ENCODE results near the gene CHCHD6.

Gene CHCHD6

DNA sequence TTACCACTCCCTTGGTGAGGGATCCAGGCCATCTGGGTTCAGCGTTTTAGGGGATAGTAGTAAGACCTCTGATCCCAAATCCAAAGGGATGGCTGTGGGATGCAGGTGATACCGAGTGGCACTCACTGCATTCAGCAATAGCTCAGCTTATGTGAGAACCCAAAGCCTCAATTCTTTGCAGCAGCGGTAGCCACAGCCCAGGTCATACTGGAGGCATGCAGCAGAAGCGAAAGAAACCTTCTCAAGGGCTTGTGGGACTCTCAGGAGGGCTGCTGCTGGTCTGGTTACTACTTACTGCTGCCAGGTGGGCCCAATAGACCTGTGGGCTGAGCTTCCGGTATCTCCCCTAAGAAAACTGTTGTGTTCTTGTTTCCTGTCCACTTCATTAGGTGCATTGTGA lies 38.0 kb downstream of the CHCHD6 start:
- no peak overlapping the region for H3K4me3 ChIP-seq (ENCODE audit: low read depth, low read length)

DNA sequence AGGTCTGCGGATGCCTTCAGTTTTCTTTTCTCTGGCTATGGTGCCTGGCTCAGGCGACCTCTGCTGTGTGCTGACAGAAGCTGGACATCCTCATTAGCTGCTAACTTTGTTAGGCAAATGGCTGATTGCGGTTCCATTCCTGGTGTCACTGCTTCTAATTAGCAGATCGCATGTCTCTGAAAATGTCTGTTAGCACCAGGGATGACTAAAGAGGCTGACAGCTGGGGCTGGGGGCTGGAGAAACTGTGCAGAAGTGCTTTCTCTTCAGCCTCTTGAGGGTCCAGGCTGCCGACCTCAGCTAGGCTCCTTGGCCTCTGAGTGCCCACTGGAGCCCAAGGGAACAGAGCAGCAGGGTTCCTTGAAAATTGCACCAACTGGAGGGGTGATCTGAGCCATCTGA lies 39.3 kb downstream of the CHCHD6 start:
- no peak overlapping the region for H3K4me3 ChIP-seq (ENCODE audit: low read depth, low read length)

DNA sequence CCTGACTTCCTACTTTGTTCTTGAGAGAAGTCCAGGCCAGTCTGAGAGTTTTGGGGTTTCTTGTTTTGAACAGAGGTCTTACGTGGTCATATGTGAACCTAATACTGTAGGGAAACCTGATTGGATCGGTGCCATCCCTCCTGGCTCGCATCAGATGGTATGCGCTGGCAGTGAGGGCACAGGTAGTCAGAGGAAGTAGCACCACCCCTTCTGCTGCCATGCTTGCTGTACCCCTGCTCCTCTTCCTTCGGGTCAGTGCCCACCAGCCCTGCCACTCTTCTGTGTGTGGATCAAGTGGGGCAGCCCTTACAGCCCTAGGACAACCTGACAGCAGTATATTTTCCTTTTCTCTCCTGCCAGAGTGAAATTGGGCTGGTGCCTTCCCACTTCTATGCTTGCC lies 39.7 kb downstream of the CHCHD6 start:
- no peak overlapping the region for H3K4me3 ChIP-seq (ENCODE audit: low read depth, low read length)

DNA sequence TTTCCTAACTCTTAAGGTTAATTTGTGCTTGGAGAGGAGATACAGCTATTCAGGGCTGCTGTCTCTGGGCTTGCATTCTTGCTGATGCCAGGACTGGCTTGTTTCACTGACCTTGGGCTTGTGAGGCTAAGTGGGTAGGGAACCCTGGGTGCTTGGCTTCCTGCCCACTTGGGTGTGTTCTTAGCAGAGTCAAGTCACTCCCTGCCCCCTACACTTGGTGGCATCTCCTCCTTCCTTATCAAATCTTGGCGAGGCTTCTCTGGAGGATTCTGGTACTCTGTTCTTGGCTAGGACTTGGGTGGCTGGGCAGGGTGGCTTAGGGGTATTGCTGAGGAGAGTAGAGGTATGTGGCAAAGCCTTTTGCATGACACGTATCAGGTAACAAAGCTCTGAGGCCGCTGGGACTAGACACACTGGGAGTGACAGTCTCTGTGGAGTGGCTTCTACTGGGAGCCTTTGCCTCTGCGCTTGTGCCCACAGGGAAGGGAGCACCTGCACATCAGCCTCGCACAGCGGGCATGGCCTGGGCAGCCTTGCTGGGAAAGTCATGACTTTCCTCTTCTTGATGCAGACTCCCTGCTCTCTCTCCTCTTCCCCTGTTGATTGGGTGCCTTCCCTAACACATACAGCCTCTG lies 41.8 kb downstream of the CHCHD6 start:
- H3K4me3 ChIP-seq (ENCODE audit: low read depth, low read length): no peak overlapping the region

DNA sequence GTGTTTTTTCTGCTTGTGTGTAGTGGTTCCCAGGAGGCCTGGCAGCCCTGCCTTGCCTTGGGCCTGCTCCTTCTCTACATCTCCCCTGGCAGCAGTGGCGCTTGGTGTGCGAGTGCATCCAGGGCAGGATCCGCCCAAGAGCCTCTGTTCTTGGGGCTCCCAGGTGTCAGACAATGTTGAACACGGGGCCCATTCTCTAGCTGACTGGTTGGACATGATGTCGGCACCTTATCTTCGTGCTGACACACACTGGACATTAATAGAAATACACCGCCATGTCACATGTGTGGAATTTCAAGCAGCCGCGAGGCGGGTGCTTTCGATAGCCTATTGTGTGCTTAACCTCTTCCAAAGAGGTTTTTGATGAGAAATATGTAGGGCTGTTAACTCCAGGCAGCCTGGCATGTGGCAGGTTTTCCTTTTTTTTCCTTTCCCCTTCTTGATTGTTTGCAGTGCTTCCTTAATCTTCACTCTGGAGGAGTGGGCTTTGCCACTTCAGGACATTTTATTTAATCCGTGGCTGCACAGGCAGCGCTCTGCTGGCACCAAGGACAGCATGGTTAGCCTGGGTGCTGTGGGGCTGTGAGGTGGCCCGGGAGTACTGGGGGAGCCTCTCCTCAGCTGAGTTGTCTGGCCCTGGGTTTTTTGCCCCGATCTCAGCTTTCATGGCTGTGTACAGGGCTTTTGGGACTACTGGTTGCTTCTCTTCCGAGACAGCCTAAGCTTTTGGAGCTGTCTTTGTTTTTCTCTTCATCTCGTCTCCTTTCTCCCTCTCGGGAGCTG lies 42.5 kb downstream of the CHCHD6 start:
- H3K4me3 ChIP-seq (ENCODE audit: low read depth, low read length): no peak overlapping the region

DNA sequence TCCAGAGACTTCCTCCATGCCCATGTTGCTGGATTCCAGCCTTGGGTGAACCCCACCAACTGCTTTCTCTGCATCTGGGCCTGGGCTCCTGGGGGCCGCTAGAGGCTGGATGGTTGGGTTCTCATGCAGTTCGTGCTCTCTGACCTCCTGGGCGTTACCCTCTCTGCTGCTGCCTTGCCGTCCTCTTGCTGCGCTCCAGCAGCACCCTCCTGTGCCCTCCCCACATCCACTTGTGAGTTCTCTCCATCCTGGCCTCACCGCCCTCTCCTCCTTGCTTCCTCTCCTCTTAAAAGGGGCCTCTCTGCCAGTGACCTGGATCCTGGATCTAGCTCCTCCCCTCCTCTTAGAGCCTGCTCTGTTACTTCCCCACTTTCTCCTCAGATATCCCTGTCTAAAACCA lies 43.7 kb downstream of the CHCHD6 start:
- H3K4me3 ChIP-seq (ENCODE audit: low read depth, low read length): no peak overlapping the region

DNA sequence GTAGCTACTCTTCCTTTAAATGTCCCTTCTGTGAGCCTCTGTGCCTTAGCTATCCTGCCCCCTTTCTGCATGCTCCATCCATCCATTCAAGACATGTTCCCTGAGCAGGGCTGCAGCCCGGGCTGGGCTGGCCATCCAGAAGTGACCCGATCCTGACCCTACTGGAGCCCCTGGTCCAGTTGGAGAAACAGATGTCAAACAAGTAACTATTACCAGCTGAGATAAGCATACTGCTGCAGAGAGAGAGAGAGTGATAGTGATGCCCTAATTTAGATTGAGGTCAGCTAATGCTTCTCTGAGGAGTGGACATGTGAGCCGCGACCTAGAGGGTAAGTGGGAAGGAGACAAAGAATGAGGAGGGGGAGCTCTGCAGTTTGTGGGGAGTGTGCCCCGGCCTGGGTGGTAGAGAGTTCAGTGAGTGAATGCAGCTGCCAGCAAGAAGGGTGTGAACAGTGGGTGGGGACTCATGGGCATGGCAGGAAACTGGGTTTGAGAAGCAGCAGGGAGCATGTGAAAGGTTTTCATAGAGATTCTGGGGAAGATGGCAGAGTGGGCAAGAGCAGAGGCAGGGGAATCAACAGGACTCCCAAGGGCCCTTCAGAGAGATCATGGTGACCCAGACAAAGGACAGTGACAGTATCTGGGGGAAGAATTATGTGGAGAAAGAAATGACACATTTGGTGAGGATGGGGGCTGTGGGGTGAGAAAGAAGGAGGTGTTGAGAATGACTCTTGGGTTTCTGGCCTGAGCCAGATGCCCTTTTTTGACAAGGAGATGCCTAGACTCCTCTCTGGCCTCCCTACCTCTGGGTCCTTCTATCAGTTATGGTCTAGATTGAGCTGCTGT lies 44.9 kb downstream of the CHCHD6 start:
- H3K4me3 ChIP-seq (ENCODE audit: low read depth, low read length): no peak overlapping the region

DNA sequence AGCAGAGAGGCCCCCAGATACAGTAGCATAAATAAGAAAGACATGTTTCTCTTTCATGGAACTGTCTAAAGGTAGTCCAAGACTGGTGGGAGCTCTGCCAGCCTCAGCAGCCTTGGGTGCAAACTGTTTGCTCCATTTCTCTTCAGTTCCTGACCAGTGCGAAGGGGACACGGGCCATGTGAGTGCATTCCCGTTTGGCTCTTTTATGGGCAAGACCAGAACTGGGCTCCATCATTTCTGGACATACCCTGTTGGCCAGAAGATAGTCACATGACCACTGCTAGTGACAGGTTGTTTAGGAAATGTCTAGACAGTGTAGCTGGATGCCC lies 45.5 kb downstream of the CHCHD6 start:
- H3K4me3 ChIP-seq (ENCODE audit: low read depth, low read length): no peak overlapping the region

DNA sequence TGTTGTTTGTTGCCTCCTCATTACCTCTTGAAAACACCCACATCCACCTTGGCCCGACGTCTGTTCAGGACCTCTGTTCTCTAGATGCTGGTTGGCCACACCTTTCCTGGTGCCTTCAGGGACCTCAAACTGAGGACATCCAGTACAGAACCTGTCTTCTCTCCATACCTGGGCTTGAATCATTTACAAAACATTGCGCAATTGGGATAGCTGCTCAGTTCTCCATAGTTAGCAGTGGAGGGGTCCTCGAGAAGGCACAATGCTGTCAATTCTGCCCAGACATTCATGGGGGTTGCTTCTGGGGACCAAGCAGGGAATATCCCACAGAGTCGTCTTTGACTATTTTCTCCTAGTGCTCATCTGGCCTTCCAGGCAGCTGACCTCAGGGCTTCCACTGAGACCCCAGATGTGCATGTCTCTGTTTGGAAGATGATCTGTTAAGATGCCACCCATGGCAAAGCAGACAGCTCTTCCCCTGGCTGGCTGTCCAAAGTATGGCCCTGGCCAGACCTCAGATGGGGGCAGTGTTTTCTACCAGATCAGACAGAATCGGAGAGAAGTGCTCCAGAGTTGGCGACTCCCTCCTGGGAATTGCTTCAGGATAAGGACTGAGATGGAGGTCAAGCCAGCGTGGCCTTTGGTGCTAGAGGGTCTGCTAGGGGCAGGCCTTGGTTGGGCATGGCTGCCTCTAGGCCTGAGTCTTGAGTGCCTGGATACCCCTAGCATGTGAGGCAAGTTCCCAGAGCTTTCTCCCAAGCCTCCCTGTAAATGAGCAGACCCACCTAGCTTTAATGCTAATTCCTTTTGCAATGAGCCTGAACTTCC lies 46.1 kb downstream of the CHCHD6 start:
- H3K4me3 ChIP-seq (ENCODE audit: low read depth, low read length): no peak overlapping the region

DNA sequence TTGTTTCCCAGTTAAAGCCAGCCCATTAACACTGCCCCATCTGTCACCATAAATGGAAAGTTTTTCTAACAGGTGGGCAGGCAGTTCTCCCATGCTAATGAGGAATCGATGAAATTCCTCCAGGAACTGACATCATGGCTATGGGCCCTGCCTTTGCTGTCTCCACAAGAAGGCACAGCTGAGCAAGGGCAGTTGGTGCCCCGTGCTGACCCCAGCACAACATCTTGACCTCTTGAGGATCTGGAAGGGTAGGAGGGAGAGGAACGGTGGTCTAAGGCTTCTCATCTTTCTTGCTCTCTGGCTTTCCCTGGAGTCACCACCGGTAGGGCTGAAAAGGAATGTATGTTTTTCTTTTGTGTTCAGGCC lies 46.7 kb downstream of the CHCHD6 start:
- H3K4me3 ChIP-seq (ENCODE audit: low read depth, low read length): no peak overlapping the region

DNA sequence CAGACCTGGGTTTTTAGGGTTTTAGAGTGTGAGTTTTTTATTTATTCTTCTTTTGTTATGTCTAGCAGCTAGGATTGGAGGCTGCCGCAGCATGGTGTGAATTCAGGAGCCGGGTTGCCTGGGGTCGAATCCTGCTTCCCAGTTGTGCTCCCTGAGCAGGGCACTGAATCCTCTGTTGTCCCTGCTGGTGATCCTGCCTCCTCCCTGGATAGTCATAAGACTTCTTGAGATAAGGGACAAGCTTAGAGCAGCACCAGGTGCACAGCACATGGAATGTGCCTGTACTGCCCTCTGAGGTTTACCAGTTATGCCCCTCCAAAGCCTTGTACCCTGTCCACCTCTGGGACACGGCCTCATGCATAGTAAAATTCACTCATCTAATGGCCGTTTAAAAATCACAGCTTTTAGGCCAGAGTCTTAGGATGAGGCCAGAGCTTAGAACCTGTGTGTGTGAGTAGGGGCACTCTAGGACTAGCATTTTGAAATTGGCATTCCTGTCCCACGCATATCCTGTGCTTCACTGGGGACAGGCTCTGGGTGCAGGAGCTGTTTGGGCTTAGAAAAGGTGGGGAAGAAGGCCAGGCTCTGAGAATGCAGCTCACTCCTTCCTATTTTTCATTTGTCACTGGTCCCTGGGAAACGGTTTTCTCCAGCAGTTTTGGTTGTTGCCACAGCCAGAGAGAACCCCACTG lies 47.7 kb downstream of the CHCHD6 start:
- H3K4me3 ChIP-seq (ENCODE audit: low read depth, low read length): no peak overlapping the region

DNA sequence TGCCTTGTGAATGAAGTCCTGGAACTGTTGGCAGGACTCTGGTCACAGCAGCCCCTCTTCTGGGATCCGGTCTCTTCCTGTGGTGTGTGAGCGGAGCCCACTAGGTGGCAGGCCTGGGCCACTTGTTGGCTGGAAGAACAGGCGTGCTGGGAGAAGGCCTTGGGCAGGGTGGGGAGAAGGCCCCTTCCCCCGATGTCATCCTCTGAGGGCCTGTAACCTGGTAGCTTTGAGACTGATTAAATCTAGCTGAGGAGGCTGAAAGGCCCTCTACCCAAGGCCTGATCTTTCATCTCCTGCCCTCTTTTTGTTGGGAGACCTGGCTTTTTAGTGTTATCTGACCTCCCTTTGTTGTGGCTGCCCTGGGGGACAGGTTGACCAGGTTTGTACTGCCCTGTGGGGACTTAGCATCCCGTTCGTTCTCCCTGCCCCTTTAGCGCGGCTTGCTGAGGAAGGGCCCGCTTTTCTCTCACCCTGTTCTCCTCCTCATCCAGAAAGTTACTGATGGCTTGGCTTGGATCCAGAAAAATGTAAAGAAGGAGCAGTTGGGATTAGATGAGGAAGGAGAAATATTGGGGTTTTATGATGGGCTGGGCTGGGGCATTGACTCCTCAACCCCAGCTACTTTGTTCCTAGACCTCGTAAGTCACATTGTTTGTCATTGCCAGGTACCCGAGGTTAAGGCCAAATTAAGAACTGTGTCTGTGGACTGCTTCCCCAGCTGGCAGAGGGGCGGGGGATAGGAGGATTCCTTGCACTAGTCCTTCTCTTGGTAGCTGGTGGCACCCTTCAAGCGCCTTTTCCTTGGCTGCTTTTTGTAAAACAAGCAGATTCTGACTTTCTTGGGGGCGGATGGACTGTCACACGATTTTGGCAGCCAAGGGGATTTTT lies 48.5 kb downstream of the CHCHD6 start:
- H3K4me3 ChIP-seq (ENCODE audit: low read depth, low read length): no peak overlapping the region

DNA sequence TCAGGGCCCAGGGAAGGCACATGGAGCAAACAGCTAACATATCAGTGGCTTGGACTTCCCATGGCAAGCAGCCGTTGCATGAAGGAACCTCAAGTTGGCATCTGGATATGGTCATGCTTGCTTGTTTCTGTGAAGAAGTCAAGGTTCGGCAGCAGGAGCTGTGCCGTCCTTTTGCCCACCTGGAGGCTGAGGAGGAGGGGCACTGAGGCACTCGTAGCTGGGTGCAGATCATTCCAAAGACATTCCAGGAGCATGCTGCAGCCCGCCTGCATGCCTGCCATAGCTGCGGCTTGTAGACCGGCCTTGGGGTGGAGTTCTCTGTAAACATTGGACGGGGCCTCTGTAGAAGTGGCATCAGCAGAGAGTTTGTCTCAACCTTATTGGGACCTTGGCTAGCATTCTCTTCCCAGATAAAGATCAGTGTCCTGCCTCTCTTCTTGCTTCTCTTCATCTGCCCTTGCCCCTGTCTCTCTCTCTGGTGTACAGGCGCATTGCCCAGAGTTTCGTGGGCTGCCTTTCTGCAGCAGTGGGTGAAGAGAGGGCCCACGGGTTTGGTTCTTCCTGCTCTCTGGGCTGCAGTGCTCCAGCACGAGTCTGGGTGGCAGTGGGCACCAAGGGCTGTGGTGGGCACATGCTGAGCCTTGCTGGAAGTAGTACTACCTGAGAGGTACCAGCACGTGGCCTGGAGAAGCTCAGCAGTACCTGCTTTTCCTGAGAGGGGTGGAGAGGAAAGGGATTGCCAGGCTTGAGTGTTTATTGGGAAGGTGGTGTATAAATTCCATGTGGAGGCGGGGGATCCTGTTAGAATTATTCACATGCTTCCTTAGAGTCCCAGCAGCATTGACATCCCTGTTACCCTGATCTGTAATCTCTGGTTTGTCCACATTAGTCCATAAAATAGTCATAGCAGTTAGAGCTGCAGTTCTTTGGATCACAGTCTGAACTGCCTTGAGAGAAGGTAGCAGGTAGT lies 49.4 kb downstream of the CHCHD6 start:
- H3K4me3 ChIP-seq (ENCODE audit: low read depth, low read length): no peak overlapping the region

DNA sequence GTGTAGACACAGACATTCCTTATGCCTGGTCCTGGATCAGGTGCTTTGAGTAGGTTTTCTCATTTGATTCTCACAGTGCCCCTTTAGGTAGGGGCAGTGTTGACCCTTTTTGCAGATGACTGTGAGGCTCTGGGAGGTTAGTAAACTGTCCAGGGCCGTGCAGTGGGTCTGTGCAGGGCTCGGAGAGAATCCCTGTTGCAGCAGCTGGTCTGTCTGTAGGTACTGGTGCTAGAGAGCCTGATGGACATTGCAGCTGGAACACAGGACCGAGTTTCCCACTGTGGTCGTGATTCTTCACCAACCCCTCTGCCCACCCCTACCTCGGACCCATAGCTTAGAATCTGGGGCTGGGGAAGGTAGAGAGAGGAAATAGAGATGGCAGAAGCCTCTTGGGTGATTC lies 51.8 kb downstream of the CHCHD6 start:
- no peak overlapping the region for H3K4me3 ChIP-seq (ENCODE audit: low read depth, low read length)

DNA sequence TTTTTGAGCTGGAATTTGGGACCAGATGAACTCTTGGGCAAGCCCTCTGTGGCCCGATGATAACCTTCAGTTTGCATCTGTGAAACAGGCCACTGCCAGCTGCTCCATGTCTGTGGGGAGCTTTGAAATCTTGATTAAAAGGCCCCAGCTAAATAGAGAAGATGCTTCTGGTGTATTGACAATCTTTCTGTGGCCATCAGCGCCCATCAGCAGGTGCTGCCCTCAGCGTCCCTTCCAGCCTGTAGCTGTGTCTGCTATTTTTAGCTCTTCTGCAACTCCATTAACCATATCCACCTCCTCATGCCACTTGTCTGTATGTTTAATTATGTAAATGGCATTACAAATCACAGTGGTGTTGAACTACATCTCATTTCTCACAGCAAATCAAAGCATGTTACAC lies 54.0 kb downstream of the CHCHD6 start:
- no peak overlapping the region for H3K4me3 ChIP-seq (ENCODE audit: low read depth, low read length)

DNA sequence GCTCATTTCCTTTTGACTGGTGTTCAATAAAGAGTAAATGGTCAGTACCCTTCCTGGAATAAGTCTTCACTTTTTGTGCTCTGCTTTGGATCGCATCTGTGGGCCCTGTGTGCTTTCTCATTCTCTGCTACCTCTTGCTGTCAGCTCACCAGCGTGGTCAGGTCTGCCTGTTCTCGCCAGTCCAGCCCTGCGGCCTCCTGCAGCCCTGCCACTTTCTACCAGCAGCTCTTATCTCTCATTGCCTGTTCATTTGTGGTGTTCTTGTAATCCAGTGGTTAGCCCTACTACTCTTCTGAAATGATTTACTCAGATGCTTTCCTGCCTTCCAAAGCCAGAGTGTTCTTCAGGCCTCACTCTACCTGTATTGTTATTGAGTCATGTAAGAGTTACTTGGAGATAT lies 54.8 kb downstream of the CHCHD6 start:
- no peak overlapping the region for H3K4me3 ChIP-seq (ENCODE audit: low read depth, low read length)

DNA sequence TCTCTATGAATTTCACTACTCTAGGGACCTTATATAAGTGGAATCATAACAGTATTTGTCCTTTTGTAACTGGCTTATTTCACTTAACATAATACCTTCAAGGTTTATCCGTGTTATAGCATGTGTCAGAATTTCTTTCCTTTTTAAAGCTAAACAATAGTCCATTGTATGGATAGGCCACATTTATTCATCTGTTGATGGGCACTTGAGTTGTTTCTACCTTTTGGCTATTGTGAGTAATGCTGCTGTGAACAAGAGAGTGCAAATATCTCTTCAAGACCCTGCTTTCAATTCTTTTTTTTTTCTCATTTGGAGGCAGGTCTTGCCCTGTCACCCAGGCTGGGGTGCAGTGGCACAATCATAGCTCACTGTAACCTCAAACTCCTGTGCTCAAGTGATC lies 56.5 kb downstream of the CHCHD6 start:
- no peak overlapping the region for H3K4me3 ChIP-seq (ENCODE audit: low read depth, low read length)

DNA sequence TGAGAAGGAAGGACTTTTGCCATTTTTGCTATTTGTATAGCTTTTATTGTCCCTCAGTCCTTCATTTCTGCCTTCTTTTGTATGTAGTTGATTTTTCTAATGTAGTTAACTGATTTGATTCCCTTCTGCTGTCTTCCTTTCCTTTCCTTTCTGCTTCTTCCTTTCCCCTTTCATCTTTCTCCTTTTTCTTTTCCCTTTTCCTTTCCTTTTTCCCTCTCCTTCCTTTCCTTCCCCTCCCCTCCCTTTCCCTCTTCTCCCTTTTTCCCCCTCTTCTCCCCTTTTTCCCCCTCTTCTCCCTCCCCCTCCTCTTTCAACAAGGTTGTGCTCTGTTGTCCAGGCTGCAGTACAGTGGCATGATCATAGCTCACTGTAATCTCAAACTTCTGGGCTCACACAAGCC lies 59.0 kb downstream of the CHCHD6 start:
- H3K4me3 ChIP-seq (ENCODE audit: low read depth, low read length): no peak overlapping the region
